ENCODE results near the gene ANKRD60.

GRCh38 chr20:58231683-58232082 lies 3.2 kb upstream of the ANKRD60 start:
- TF ChIP-seq CTCF (IDR thresholded peaks at IDR 0.05; ENCODE audit: poor library complexity) (no peak), EZH2phosphoT487 (IDR thresholded peaks at IDR 0.05; ENCODE audit: low read depth, severe bottlenecking, unreplicated experiment) (no peak)
